Lung microvascular endothelial cell (primary cell): ENCODE results near the gene HS6ST2. TPM values are rescaled to one million over a fixed set of nuclear protein-coding genes. Genes with fewer than 3 reads are reported as not detected.

Experiments
- total RNA-seq: library from RNA; depleted of rRNA; stranded (reverse); fragments of >200 nt; gene quantifications from 2 replicates; pipeline ENCODE4 v1.2.1, GENCODE V29; 2014

The HS6ST2 gene
- total RNA-seq, 1 donor from 2014 or later = not detected

Other genes starting within 250 kb of the HS6ST2 start
- not detected in 2 replicates for gene USP26, start 138.5 kb upstream of the HS6ST2 start, total RNA-seq